NCI-H128 (cell line): ENCODE data around the gene FILIP1L.
"Not testable (repeated sequence)": the region's sequence is repeated elsewhere in the genome, so short reads cannot be mapped to it uniquely, and the experiment has no call there.

ENCODE experiments used
- DNase-seq: peaks from one replicate; lab custom pipeline; 2025; ENCODE audit not compliant: unreplicated experiment; lab: John Stamatoyannopoulos, UW

Gene FILIP1L

DNA sequence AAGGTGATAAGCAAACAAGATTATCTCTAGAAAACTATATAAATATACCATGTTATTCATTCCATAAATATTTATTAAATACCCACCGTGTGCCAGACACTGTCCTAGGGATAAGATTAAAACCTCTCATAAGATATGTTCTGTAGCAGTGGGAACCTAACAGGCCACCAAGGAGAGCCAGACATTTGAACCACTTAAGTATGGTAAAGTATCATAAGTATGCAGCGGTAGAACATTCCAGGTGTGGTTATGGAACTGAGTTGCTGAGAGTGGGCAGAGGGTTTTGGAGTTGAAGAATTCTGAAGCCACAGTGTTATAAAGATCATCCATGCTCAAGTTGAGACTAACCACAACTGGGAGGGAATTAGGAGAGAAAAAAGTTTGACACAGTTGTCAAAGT is 14.7 kb downstream of the FILIP1L start:
- no peak for DNase-seq

- no peak for DNase-seq
These were observed 15.6 kb downstream of the FILIP1L start for GRCh38 chr3:100098784-100099070.

DNA sequence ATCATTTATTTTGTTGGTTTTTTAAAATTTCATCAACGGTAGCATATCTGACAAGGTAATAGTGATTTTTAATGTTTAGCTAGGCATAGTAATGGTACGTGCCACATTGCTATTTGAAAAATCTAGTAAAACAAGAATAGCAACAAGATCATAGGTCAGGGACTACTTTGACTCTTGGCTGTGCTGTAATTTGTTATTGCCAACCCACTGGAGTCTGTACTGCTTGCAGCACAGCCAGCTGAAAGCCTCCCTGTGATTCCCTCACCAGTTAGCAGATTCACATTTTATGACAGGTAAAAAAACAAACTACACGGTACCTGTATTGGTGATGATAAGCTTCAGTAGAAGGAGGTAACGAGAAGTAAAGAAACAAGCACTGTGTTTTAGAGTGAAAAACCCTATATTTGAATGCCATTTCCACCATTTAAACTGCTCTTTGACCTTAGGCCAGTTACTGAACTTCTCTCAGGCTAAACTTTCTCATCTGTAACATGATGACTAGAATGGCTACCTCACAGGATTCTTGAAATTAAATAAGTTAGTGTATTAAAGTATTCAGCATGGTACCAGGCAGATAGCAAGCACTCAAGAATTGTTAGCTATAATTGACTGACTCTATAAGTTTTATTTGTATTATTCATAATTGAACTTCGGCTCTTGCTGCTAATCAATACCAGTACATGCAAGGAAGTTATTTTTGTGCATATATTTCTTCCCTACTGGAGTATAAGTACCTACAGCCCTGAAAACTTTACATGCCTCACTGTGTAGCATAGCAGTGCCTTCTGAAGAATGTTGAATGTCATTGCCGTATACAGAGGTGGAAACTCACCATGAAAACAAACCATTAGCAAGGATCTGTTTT is 16.1 kb downstream of the FILIP1L start:
- DNase-seq: no peak

DNA sequence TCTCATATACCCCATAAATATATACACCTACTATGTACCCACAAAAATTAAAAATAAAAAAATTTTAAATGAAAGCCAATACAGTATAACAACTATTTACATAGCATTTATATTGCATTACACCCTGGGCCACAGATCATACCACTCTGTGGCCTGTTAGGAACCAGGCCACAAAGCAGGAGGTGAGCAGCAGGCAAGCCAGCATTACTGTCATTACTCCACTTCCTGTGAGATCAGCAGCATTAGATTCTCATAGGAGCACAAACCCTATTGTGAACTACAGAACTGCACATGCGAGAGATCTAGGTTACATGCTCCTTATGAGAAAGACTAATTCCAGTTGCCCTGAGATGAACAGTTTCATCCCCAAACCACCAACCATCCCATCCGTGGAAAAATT is 17.4 kb downstream of the FILIP1L start:
- DNase-seq: no peak

- not testable (repeated sequence) for DNase-seq
These were observed 18.0 kb downstream of the FILIP1L start for GRCh38 chr3:100096286-100096685.

DNA sequence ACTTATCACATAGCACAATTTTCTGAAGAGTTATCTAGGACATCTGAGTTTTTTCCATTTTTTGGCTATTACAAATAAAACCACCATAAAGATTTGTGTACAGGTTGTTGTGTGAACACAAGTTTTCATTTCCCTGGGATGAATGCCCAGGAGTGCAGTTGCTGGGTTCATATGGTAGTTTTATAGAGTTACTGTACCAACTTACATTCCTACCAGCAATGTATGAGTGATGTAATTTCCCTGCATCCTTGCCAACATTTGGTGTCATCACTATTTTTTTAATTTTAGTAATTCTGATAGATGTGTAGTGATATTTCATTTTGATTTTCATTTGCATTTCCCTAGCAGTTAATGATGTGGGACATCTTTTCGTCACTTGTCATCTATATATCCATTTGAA is 20.5 kb downstream of the FILIP1L start:
- DNase-seq: no peak

DNA sequence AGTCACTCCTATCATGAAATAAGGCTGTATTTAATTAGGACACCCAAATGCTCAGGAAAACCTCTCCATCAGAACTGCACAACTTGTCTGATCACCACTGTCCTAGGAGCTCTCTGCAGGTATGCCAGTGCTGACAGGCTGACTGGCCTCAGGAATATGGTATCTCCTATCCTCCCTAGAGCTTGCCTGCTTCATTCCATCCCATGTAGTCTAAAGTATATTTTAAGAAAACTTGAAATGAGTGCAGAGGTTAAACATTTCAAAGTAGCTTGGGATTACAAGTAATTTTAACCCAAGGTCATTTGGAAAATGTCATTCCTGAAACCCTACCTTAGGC is 23.7 kb downstream of the FILIP1L start:
- DNase-seq: no peak

GRCh38 chr3:100089812-100090668 is 24.3 kb downstream of the FILIP1L start:
- DNase-seq: no peak

GRCh38 chr3:100088735-100089368 is 25.4 kb downstream of the FILIP1L start:
- no peak for DNase-seq

GRCh38 chr3:100087198-100087597 is 27.1 kb downstream of the FILIP1L start:
- no peak for DNase-seq

DNA sequence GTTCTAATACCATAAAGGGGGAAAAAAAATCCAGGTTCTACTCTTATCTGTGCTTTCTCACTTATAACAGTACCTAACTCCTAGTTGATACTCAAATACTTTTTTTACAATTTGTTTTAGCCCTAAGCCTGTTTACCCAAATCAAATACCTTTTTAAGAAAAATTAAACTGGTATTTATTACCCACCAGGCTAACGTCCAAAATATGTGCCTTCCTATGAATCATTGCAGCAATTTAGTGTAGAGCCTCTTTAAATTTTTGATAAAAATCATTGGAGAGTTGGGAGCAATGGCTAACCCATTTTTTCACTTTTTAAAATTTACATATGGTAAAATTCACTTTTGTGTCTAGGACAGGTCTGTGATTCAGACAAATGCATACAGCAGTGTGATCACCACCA is 27.9 kb downstream of the FILIP1L start:
- DNase-seq: no peak

DNA sequence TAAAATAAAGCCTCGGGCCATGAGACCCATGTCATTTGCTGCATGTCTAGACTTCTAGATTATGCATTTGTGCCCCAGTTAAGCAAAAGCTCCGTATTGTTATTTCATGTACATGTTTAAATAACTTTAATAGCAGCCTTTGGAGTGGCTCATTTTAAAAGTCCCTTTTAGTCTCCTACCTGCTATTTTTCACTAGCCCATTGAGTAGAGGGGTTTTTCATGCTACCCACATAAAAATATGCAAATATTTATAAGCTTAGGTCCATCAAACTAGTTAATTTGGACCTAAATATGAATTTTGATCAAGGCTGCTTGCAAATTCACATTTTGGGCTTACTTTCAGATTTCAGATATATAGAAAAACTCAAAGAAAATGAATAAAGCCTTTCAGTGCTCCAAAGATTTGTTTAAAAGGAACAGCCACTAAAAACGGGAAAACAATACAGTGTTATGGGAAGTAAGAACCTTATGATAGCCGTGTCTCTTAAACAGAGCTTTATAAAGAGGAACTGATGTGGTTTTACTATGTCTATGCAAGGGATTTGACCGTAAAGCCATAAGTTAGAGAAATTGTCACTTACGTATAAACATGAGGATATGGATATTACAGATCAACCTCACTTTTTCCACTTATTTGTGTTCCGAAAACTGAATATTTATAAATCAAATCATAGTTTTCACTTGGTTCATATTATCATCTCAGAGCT is 30.0 kb downstream of the FILIP1L start:
- DNase-seq: no peak

DNA sequence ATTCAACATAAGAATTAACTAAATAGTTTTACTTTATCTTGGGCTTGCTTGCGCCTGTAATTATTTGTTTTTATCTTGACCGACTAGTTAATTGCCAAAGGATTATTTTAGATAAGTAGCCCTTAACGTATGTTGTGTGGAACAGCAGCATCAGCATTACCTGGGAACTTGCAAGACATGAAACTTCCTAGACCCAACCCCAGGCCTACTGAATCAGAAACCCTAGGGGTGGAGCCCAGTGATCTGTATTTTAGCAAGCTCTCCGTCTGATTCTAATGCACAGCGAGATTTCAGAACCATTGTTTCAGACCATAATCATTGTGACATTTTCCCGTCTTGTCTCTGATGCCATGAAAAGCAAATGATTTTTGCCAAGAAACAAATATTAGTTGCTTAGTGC is 31.1 kb downstream of the FILIP1L start:
- no peak for DNase-seq

- no peak for DNase-seq
These were observed 31.6 kb downstream of the FILIP1L start for GRCh38 chr3:100082714-100083113.

DNA sequence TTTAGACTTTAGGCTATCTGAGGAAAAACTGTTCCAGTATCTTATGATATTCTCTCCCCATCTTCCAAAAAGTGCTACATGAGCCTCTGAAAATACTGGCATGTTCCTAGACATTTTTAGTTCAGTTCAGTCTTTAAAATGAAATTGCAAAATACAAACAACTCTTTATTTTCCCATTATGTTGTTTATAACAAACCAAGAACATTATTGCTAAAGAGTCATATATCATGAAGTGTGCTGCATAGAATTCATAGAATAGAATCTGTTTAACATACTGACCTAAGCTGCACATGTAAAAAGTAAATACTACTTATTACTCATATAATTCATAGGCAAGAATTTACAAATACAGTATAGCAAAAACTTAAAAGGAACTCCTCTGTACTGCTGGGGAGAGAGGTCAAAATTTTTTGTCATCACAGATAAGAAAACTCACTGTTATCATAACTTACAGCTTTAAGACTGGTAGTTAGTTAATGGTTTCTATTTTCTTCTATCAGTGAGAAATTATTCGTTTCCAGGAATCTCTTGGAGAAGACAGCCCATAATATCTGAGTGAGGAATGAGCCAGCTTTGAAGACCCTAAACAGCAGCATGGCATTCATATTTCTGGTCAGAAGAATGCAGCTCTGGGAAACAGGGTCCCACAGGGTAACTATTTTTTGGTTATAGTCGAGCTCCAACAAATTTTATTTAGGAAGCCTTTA is 32.2 kb downstream of the FILIP1L start:
- DNase-seq: no peak

- DNase-seq: no peak
These were observed 33.0 kb downstream of the FILIP1L start for GRCh38 chr3:100081311-100081710.

DNA sequence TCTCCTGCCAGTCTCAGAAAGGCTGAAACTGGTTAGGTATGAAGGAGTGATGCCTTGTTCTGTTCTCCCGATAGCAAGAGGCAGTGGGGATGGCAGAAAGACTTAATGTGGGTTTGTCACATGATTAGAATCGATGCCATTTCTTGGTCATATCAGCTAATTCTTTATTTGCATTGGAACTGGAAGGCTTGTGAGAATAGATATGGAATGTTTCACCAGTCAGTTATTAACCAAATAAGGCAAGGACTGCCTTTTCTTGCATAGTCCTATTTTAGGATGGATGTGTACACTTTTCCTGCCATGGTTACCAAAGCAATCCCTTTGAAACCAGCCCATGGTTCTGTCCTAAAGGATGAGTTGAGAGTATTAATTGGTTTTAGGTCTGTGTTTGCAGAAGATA is 33.7 kb downstream of the FILIP1L start:
- DNase-seq: no peak

GRCh38 chr3:100079328-100079727 is 35.0 kb downstream of the FILIP1L start:
- DNase-seq: no peak

- no peak for DNase-seq
These were observed 37.4 kb downstream of the FILIP1L start for GRCh38 chr3:100076731-100077529.
